Heart right ventricle (tissue), 16 donors: ENCODE measurements around the gene PLA2G2F. TPM values are rescaled to one million over a fixed set of nuclear protein-coding genes. Genes with fewer than 3 reads are reported as not detected.
A peak's percentile ranks its signal among the peaks of the same experiment; 100 is the strongest.

Experiments
- ATAC-seq, 8 donors: fragments of 200-7000 bp; cut with Tn5 transposase; one replicate each; pipeline ENCODE4 v1.9.1; 2020; ENCODE audit warnings: mild to moderate bottlenecking in 8 of 8, moderate library complexity in 8 of 8, moderate number of reproducible peaks in 1 of 8
- DNase-seq, 2 donors: peaks; one replicate each; pipeline ENCODE4 v3.0.0-alpha.2; 2020
- H3K27ac ChIP-seq, 10 donors: fragments of 200-600 bp; sonication (generic) in 2 of 10; one replicate each; pipeline versions ENCODE4 v1.5.0 to v1.8.0; 2020 to 2022; ENCODE audit warnings: mild to moderate bottlenecking in 3 of 10
- H3K27me3 ChIP-seq, 7 donors: fragments of 200-600 bp; one replicate each; pipeline ENCODE4 v1.8.0; 2021 to 2022; ENCODE audit warnings: mild to moderate bottlenecking in 2 of 7
- H3K36me3 ChIP-seq, 9 donors: fragments of 200-600 bp; sonication (generic) in 1 of 9; one replicate each; pipeline versions ENCODE4 v1.5.0 to v1.8.0; 2020 to 2022; ENCODE audit warnings: mild to moderate bottlenecking in 2 of 9
- H3K4me1 ChIP-seq, 9 donors: fragments of 200-600 bp; sonication (generic) in 1 of 9; one replicate each; pipeline versions ENCODE4 v1.5.0 to v1.8.0; 2020 to 2022; ENCODE audit warnings: mild to moderate bottlenecking in 4 of 9
- H3K4me3 ChIP-seq, 10 donors: fragments of 200-600 bp; sonication (generic) in 2 of 10; one replicate each; pipeline versions ENCODE4 v1.5.0 to v1.8.0; 2020 to 2022; ENCODE audit warnings: mild to moderate bottlenecking in 7 of 10, moderate library complexity in 2 of 10
- H3K9me3 ChIP-seq, 11 donors: fragments of 200-600 bp in 10 of 11; sonication (generic) in 2 of 11; one replicate each; pipeline versions ENCODE4 v1.5.0 to v1.8.0; 2013 to 2022; ENCODE audit warnings: mild to moderate bottlenecking in 2 of 11, control low read depth in 1 of 11, moderate library complexity in 1 of 11
- CTCF ChIP-seq, 9 donors: fragments of 200-600 bp; sonication (generic) in 2 of 9; IDR thresholded peaks; one replicate each; pipeline versions ENCODE4 v1.5.0 to v1.8.0; 2021 to 2022; ENCODE audit warnings: antibody characterized with exemption in 9 of 9, mild to moderate bottlenecking in 5 of 9, moderate library complexity in 1 of 9
- WGBS, 2 donors: extraction: QIAGEN DNeasy Blood & Tissue Kit; methylation state at CpG; one replicate each; pipeline ENCODE4 v1.1.7; 2013; ENCODE audit warnings: inconsistent platforms in 1 of 2; 5-methylcytosine and 5-hydroxymethylcytosine counted together
- intact Hi-C, 10 donors: fragments of 100-400 bp; cut with DNase I; formaldehyde crosslinking; loops; one replicate each; pipeline versions ENCODE4 v1.11.1 to v1.14.2; 2022
- polyA plus RNA-seq, 2 donors: library from polyadenylated mRNA; stranded (reverse); fragments of 200-250 nt; gene quantifications; one replicate each; pipeline ENCODE4 v1.2.3, GENCODE V29; 2013
- total RNA-seq, 10 donors: library from RNA; stranded (reverse); fragmentation: NEBNext Ultra II Directional in 3 of 10; extraction: Animal tissue kit (Norgen Biotek cat#: 25700) in 3 of 10; gene quantifications; one replicate each; pipeline versions ENCODE4 v1.2.1 to v1.2.4, GENCODE V29; 2021 to 2023
- donor health status: Arrhythmogenic right ventricular cardiomyopathy.
- donor health status: ischemic (EF 13 %, LVEDD 7.1; RV severe dilation, severe dysfunction).
- donor health status: healthy with polysubstance abuse.
- donor health status: DM: no; HTN: yes; CAD: no.
- donor health status: DM: no; HTN: no; CAD: no.
- donor health status: ischemic (EF 25% LVEDD 6.9; RV normal size, moderate dysfunction).
- donor health status: ischemic (EF 25% LVEDD 5.7; RV mildly dilated, moderate dysfunction).
- donor health status: healthy.
- donor health status: DM: yes; HTN: yes; CAD: no.
- donor health status: Ischemic cardiomyopathy.
- donor health status: ischemic (EF 35%, LVEDD 5.7; RV mildly dilated, moderate dysfunction).
- donor health status: nonischemic (EF 11% LVEDD 7.7; RV severe dilation, severe dysfunction).
- donor health status: DM: yes; HTN: yes; CAD: no.
- donor health status: PGD.
- donor health status: ischemic (EF 29% LVEDD 5.4; RV normal size, mild dysfunction).
- donor health status: nonischemic (EF 23%, LVEDD 6.1; RV moderate dilation, normal function).

The PLA2G2F gene
- total and polyA plus RNA-seq, 12 donors: not detected

DNA sequence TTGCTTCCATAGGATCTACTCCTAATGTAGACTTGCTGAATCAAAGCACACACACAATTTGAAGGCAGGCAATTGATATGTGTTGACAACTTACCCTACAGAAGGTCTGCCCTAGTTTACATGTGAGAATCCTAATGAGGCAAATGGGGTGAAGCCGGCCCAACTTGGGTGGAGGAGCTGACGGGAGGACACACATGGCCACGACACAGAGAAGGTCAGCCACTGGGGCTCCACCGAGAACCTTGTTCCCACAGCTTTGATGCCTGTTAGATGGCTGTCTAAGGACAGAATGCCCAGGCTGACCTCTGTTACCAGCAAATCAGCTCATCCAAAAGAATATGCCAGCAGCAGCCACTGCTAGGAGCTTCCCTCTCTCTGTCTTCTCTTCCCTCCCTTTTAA is 18.3 kb upstream of the PLA2G2F start:
- ATAC-seq (no peak), DNase-seq (no peak)
- Histone ChIP-seq H3K36me3 (no peaks in the 10 kb centered on the region), H3K9me3 (no peaks in the 10 kb centered on the region), H3K4me1 (peaks cover 0 to 11% (median 0%) of the 10 kb centered on the region in 9 donors), H3K4me3 (no peak overlapping the region), H3K27ac (no peak overlapping the region), H3K27me3 (peaks cover 0 to 15% (median 0%) of the 10 kb centered on the region in 7 donors)
- TF ChIP-seq CTCF (IDR thresholded peaks at IDR 0.05): no peak
- intact Hi-C loops: no loop called here
- WGBS, 2 donors: 89 to 94% methylated on average over 4 of the region's 4 CpGs

DNA sequence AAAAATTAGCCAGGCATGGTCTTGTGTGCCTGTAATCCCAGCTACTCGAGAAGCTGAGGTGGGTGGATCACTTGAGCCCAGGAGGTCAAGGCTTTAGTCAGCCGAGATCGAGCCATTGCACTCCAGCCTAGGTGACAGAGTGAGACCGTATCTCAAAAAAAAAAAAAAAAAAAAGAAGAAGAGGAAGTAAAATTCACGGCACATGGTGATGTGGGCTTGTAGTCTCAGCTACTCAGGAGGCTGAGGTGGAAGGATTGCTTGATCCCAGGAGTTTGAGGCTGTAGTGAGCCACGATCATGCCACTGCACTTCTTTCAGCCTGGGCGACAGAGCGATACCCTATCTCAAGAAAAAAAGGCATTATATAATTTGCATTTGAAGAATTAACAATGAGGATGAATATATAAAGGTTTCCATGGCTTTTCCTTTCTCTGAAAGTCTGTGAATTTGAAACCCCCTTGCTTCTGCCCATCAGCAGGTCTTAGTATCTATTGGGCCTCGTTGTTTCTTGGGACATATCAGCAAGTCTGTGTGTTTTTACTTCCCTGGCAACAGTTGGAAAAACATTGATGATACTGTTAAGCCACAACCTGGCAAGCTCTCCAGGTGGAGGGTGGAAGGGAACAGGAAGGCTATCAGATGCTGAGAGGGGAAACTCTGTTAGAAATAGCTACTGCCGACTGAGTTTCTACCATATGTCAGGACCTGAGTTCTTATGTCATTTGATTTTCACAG is 15.2 kb upstream of the PLA2G2F start:
- Histone ChIP-seq H3K4me3 (no peak overlapping the region), H3K9me3 (peaks cover 0 to 2% (median 0%) of the 10 kb centered on the region in 11 donors), H3K36me3 (no peaks in the 10 kb centered on the region), H3K27me3 (peaks cover 0 to 14% (median 0%) of the 10 kb centered on the region in 7 donors), H3K27ac (no peak overlapping the region), H3K4me1 (peaks cover 0 to 11% (median 0%) of the 10 kb centered on the region in 9 donors)
- intact Hi-C loops: no loop called here
- DNase-seq: no peak
- WGBS, 2 donors: 65 to 67% methylated on average over 10 of the region's 10 CpGs
- TF ChIP-seq CTCF (IDR thresholded peaks at IDR 0.05): no peak
- ATAC-seq: no peak

- Histone ChIP-seq H3K27me3 (peaks cover 0 to 7% (median 0%) of the 10 kb centered on the region in 7 donors), H3K36me3 (no peaks in the 10 kb centered on the region), H3K4me1 (peaks cover 0 to 11% (median 0%) of the 10 kb centered on the region in 9 donors), H3K27ac (no peak overlapping the region), H3K4me3 (no peak overlapping the region), H3K9me3 (peaks cover 0 to 8% (median 0%) of the 10 kb centered on the region in 11 donors)
- intact Hi-C loops: no loop called here
- ATAC-seq (peak in 6 of 8 donors; percentile 50 to 91 (median 72)), DNase-seq (no peak)
- TF ChIP-seq CTCF (IDR thresholded peaks at IDR 0.05): no peak
- WGBS, 2 donors: 55 to 77% methylated on average over 7 of the region's 7 CpGs
Measured at GRCh38 chr1:20124456-20125057, 14.6 kb upstream of the PLA2G2F start.

- peak in 1 of 8 donors; percentile 39 for ATAC-seq
- WGBS, 2 donors: 68 to 71% methylated on average over 10 of the region's 10 CpGs
Measured at GRCh38 chr1:20125100-20125499, 14.0 kb upstream of the PLA2G2F start.

More at GRCh38 chr1:20125100-20125499, 14.0 kb upstream of the PLA2G2F start:
- H3K4me1 ChIP-seq: peaks cover 0 to 11% (median 0%) of the 10 kb centered on the region in 9 donors
- intact Hi-C loops: no loop called here
- H3K36me3 ChIP-seq: no peaks in the 10 kb centered on the region
- no peak for DNase-seq
- H3K27me3 ChIP-seq: peaks cover 0 to 7% (median 0%) of the 10 kb centered on the region in 7 donors
- TF ChIP-seq CTCF (IDR thresholded peaks at IDR 0.05): no peak
- no peak overlapping the region for H3K27ac ChIP-seq
- peaks cover 0 to 13% (median 0%) of the 10 kb centered on the region in 11 donors for H3K9me3 ChIP-seq
- no peak overlapping the region for H3K4me3 ChIP-seq
